Endothelial cell of umbilical vein (primary cell): ENCODE results near the gene EYS. TPM values are rescaled to one million over a fixed set of nuclear protein-coding genes. Genes with fewer than 3 reads are reported as not detected.

Source experiments
- BruUV-seq: library from RNA; stranded (reverse); fragments of 400-500 nt; replicated peaks from 2 replicates; lab custom pipeline; 2021; lab: Mats Ljungman, UMichigan
- CTCF ChIA-PET: fragments of 300-600, 350-600 bp; sonication (Branson Sonifier 250); formaldehyde crosslinking; loops from one replicate; lab custom pipeline; 2021; ENCODE audit warnings: antibody characterized with exemption, inconsistent platforms; lab: Charles Lee
- POLR2A ChIA-PET: fragments of 300-600, 350-600 bp; sonication (Branson Sonifier 250); formaldehyde crosslinking; loops from one replicate; lab custom pipeline; 2021; ENCODE audit warnings: antibody characterized with exemption, inconsistent platforms; lab: Charles Lee
- DNase-seq: peaks from one replicate; pipeline ENCODE4 v3.0.0-alpha.2; 2011; ENCODE audit warnings: low read depth, low spot score
- FAIRE-seq: peaks from 2 replicates; lab custom pipeline; 2011; peaks lifted over from hg19 to GRCh38; lab: Jason Lieb, UNC
- H2AFZ ChIP-seq: 2 replicates; pipeline ENCODE4 v1.6.0; 2012; ENCODE audit warnings: low read depth, low read length, control low read depth, inconsistent platforms
- H3K27ac ChIP-seq: 2 replicates; pipeline ENCODE4 v1.5.1; 2011; ENCODE audit warnings: low read depth, mild to moderate bottlenecking, control low read depth, low read length, moderate library complexity; ENCODE audit not compliant: insufficient read depth
- H3K27me3 ChIP-seq, 2 experiments: 2 replicates each; pipeline versions ENCODE4 v1.6.0 to v1.6.1; 2011; ENCODE audit warnings: low read length in 2 of 2, mixed read lengths in 1 of 2; ENCODE audit not compliant: control insufficient read depth in 2 of 2, insufficient read depth in 2 of 2
- H3K36me3 ChIP-seq, 2 experiments: 2 replicates in 1 of 2; 3 replicates in 1 of 2; pipeline ENCODE4 v1.5.1; 2011; ENCODE audit warnings: low read length in 2 of 2, mild to moderate bottlenecking in 1 of 2, moderate library complexity in 1 of 2; ENCODE audit not compliant: control insufficient read depth in 2 of 2, insufficient read depth in 2 of 2; ENCODE audit errors: extremely low read depth in 1 of 2
- H3K4me1 ChIP-seq: 3 replicates; pipeline ENCODE4 v1.5.1; 2011; ENCODE audit warnings: mild to moderate bottlenecking, low read length; ENCODE audit not compliant: control insufficient read depth, insufficient read depth; ENCODE audit errors: extremely low read depth
- H3K4me2 ChIP-seq: 2 replicates; pipeline ENCODE4 v1.6.1; 2011; ENCODE audit warnings: low read length, control low read depth, mixed read lengths; ENCODE audit not compliant: insufficient read depth
- H3K4me3 ChIP-seq, 3 experiments: fragments of 200-600 bp in 1 of 3; sonication (generic), shearing (Covaris generic) in 1 of 3; replicated peaks in 1 of 3; 2 replicates each; pipeline ENCODE4 v1.5.1; 2011 to 2016; ENCODE audit warnings: control low read depth in 3 of 3, low read length in 3 of 3, mild to moderate bottlenecking in 2 of 3, inconsistent platforms in 1 of 3, low read depth in 1 of 3, moderate library complexity in 1 of 3; ENCODE audit not compliant: insufficient read depth in 1 of 3
- H3K79me2 ChIP-seq: 2 replicates; pipeline ENCODE4 v1.6.0; 2012; ENCODE audit warnings: low read length, inconsistent platforms; ENCODE audit not compliant: control insufficient read depth, insufficient read depth
- H3K9ac ChIP-seq: replicated peaks from 2 replicates; pipeline ENCODE3; 2011; ENCODE audit warnings: low read length, control low read depth; ENCODE audit not compliant: insufficient read depth; ENCODE audit errors: extremely low read depth
- H3K9me1 ChIP-seq: replicated peaks from 3 replicates; pipeline ENCODE4 v1.6.0; 2011; ENCODE audit warnings: mild to moderate bottlenecking, low read length; ENCODE audit not compliant: control insufficient read depth, insufficient read depth; ENCODE audit errors: extremely low read depth
- H3K9me3 ChIP-seq: replicated peaks from 2 replicates; pipeline ENCODE4 v1.5.1; 2012; ENCODE audit warnings: low read length, inconsistent platforms; ENCODE audit not compliant: control insufficient read depth, insufficient read depth
- H4K20me1 ChIP-seq: replicated peaks from 2 replicates; pipeline ENCODE3; 2011; ENCODE audit warnings: mild to moderate bottlenecking, low read length; ENCODE audit not compliant: control insufficient read depth, insufficient read depth; ENCODE audit errors: extremely low read depth
- CTCF ChIP-seq, 2 donors: IDR thresholded peaks; 1 replicate in 1 of 2; 2 replicates in 1 of 2; pipeline ENCODE4 v1.5.1; 2011; ENCODE audit warnings: low read length in 2 of 2, mild to moderate bottlenecking in 2 of 2, moderate library complexity in 2 of 2, control low read depth in 1 of 2, inconsistent platforms in 1 of 2, low read depth in 1 of 2; ENCODE audit not compliant: insufficient read depth in 1 of 2; ENCODE audit errors: extremely low read depth in 1 of 2
- EZH2 ChIP-seq: IDR thresholded peaks from 2 replicates; pipeline ENCODE4 v1.6.1; 2012; ENCODE audit warnings: borderline replicate concordance, low read depth, mild to moderate bottlenecking, moderate library complexity, low read length, inconsistent platforms; ENCODE audit not compliant: severe bottlenecking
- FOS ChIP-seq: IDR thresholded peaks from 2 replicates; pipeline ENCODE4 v1.6.1; 2011; ENCODE audit warnings: mild to moderate bottlenecking, low read length, moderate library complexity, borderline replicate concordance; ENCODE audit not compliant: insufficient read depth
- GATA2 ChIP-seq: IDR thresholded peaks from 2 replicates; pipeline ENCODE4 v1.7.0; 2011; ENCODE audit warnings: low read depth, mild to moderate bottlenecking, moderate library complexity, mixed read lengths, low read length; ENCODE audit not compliant: insufficient read length, insufficient read depth
- JUN ChIP-seq: IDR thresholded peaks from 2 replicates; pipeline ENCODE4 v1.6.1; 2011; ENCODE audit warnings: borderline replicate concordance, low read depth; ENCODE audit not compliant: insufficient read length, insufficient read depth
- MAX ChIP-seq: IDR thresholded peaks from 2 replicates; pipeline ENCODE4 v1.6.1; 2011; ENCODE audit not compliant: insufficient read depth, insufficient read length
- MYC ChIP-seq: IDR thresholded peaks from one replicate; pipeline ENCODE4 v1.6.1; 2011; ENCODE audit warnings: mild to moderate bottlenecking, low read depth, low read length
- POLR2A ChIP-seq: IDR thresholded peaks from 2 replicates; pipeline ENCODE4 v1.6.1; 2012; ENCODE audit warnings: low read depth, mild to moderate bottlenecking, control low read depth, low read length
- POLR2AphosphoS5 ChIP-seq: IDR thresholded peaks from 2 replicates; pipeline ENCODE4 v1.6.1; 2012; ENCODE audit warnings: low read depth, mild to moderate bottlenecking, control low read depth, low read length, moderate library complexity; ENCODE audit not compliant: insufficient read depth
- dilution Hi-C: fragments of 300-500 bp; cut with MboI; formaldehyde crosslinking; loops from one replicate; pipeline ENCODE4 v1.15.0; 2019; ENCODE audit warnings: low sequenced_read_pairs; ENCODE audit not compliant: extremely low pct_ligation_motif_present
- intact Hi-C: fragments of 100-400 bp; cut with micrococcal nuclease; formaldehyde crosslinking; loops from one replicate; pipeline ENCODE4 v1.10.0; 2022
- polyA plus RNA-seq, 4 experiments: library from polyadenylated mRNA; depleted of rRNA in 3 of 4; stranded (reverse) in 3 of 4; unstranded in 1 of 4; fragments of >200 nt; gene quantifications; 2 replicates each; pipeline versions ENCODE4 v1.2.1 to v1.2.3, GENCODE V29; 2011 to 2012; ENCODE audit warnings: missing spikeins in 1 of 4
- total RNA-seq: library from RNA; stranded (reverse); gene quantifications from 2 replicates; pipeline ENCODE4 v1.2.3, GENCODE V29; 2021

EYS gene
- total and polyA plus RNA-seq, 2 donors (not counting 3 experiments of a cell fraction or from before 2014, with no cell fraction given): 0.01 to 0.27 TPM

- Histone ChIP-seq H3K36me3 (no peaks in the 10 kb centered on the region), H4K20me1 (no peaks in the 10 kb centered on the region), H3K4me1 (no peaks in the 10 kb centered on the region), H3K27ac (no peak overlapping the region), H3K9me3 (no peaks in the 10 kb centered on the region), H3K9ac (no peak overlapping the region), H3K4me2 (no peak overlapping the region), H2AFZ (no peak overlapping the region), H3K4me3 (no peak overlapping the region), H3K9me1 (no peaks in the 10 kb centered on the region), H3K27me3 (no peaks in the 10 kb centered on the region), H3K79me2 (no peaks in the 10 kb centered on the region)
- DNase-seq (no peak), FAIRE-seq (no peak)
- no peak for TF ChIP-seq MAX
- TF ChIP-seq JUN: no peak
- TF ChIP-seq POLR2AphosphoS5: no peak
- TF ChIP-seq POLR2A: no peak
- no peak for TF ChIP-seq FOS
- TF ChIP-seq CTCF (IDR thresholded peaks at IDR 0.05; ENCODE audit: extremely low read depth in 1 of 2, insufficient read depth in 1 of 2, low read depth in 1 of 2, low read length in 2 of 2): no peak
- no peak for TF ChIP-seq MYC
- no peak for TF ChIP-seq GATA2
- TF ChIP-seq EZH2: no peak
- intact Hi-C loops (no loop called here), dilution Hi-C loops (no loop called here)
- ChIA-PET CTCF (no interaction called here), POLR2A (no interaction called here)
- BruUV-seq: no TSS peak
These were observed 1742.7 kb downstream of the EYS start for GRCh38 chr6:63964366-63964765.
